GM10266 (cell line): ENCODE results near the gene NAT9.
A peak's percentile ranks its signal among the peaks of the same experiment; 100 is the strongest.

Source experiments
- DNase-seq: peaks from one replicate; pipeline ENCODE4 v3.0.0; 2012; ENCODE audit errors: extremely low spot score
- CTCF ChIP-seq: IDR thresholded peaks from 2 replicates; pipeline ENCODE4 v1.5.1; 2012; ENCODE audit warnings: mild to moderate bottlenecking, low read depth; ENCODE audit not compliant: control insufficient read depth, insufficient read depth; ENCODE audit errors: missing control alignments

The NAT9 gene

GRCh38 chr17:74818291-74818938 is 42.3 kb upstream of the NAT9 start:
- no peak for TF ChIP-seq CTCF
- no peak for DNase-seq

- no peak for DNase-seq
- TF ChIP-seq CTCF, result no peak
Observed at GRCh38 chr17:74816905-74817620, 40.9 kb upstream of the NAT9 start.

- no peak for DNase-seq
Observed at GRCh38 chr17:74815550-74816370, 39.6 kb upstream of the NAT9 start.

DNA sequence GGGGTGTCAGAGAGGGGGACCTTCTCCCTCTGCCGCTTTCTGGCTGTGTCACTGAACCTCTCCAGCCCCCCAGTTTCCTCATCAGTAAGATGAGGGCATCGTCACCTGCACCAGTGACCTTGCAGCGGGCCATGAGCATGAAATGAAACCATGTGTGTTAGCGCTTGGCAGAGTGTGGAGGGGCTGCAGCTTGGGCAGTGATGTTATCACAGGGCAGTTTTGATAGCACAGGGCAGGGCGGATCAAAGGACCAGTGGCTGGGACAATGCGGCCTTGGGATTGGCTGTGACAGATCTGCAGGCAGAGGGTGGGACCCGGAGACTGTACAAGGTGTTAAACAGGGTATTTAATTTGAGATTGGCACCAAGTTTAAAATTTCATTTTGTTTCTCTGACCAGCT is 38.9 kb upstream of the NAT9 start:
- DNase-seq, result no peak
- TF ChIP-seq CTCF, result no peak

More at GRCh38 chr17:74815550-74816370, 39.6 kb upstream of the NAT9 start:
- peak; percentile 20 for TF ChIP-seq CTCF

DNA sequence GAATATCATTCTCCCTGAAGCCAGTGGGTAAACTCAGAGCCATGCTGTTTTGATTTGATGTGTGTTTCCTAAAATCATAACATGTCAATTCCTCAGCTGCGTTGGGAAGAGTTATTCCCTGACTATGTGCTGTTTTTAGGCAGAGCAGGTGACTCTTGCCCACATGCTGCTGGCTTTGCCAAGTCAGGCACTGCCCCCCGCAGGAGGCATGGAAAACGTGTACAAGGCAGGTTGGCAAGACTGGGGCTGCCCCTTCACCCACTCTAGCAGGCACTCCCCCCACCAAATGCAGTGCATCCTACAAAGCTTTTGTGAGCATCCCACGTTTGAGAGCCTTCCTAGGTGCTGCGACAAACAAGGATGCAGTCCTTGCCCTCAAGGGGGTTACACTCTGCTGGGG is 38.3 kb upstream of the NAT9 start:
- TF ChIP-seq CTCF, result no peak
- no peak for DNase-seq

GRCh38 chr17:74812109-74813009 is 36.2 kb upstream of the NAT9 start:
- DNase-seq, result no peak
- no peak for TF ChIP-seq CTCF
